HT-29 (cell line): ENCODE results near the gene RAMP1. TPM values are rescaled to one million over a fixed set of nuclear protein-coding genes. Genes with fewer than 3 reads are reported as not detected.
"Not testable (repeated sequence)": the region's sequence is repeated elsewhere in the genome, so short reads cannot be mapped to it uniquely, and the experiment has no call there.

Experiments used
- DNase-seq: peaks from one replicate; pipeline ENCODE4 v3.0.0-alpha.2; 2015; ENCODE audit warnings: low spot score
- small RNA-seq: library from RNA; depleted of rRNA; stranded (forward); fragments of <200 nt; gene quantifications from one replicate; pipeline ENCODE3, GENCODE V24; 2014
- total RNA-seq: library from RNA; depleted of rRNA; stranded (reverse); fragments of >200 nt; shearing (Covaris generic); gene quantifications from 2 replicates; pipeline ENCODE4 v1.2.3, GENCODE V29; 2014; rRNA removed

Gene RAMP1
- total RNA-seq, 1 experiment from 2014 or later, result 56.0 TPM

DNA sequence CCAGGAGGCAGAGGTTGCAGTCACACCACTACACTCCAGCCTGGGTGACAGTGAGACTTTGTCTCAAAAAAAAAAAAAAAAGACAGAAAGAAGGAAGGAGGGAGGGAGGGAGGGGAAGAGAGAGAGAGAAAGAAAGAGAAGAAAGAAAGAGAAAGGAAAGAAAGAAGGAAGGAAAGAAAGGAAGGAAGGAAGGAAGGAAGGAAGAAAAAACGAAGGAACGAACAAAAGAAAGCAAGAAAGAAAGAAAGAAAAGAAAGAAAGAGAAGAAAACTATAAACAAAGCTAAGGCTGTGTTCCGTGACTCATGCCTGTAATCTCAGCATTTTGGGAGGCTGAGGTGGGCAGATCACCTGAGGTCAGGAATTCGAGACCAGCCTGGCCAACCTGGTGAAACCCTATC, 91.9 kb downstream of the RAMP1 start:
- DNase-seq, result not testable (repeated sequence)

DNA sequence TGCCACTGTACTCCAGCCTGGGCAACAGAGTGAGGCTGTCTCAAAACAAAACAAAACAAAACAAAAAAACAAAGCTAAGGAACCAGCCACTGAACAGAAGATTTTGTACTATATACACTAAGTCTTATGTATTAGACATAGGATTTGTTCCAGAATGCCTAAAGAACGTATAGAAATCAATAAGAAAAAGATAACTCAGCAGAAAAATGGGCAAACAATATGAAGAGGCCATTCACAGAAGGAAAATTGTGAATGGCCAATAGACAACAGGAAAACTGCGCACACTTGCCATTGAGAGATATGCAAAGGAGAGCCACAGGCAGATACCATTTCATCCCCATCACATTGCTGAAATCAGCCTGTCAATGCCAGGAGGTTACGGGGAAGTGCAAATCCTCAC, 92.5 kb downstream of the RAMP1 start:
- no peak for DNase-seq

DNA sequence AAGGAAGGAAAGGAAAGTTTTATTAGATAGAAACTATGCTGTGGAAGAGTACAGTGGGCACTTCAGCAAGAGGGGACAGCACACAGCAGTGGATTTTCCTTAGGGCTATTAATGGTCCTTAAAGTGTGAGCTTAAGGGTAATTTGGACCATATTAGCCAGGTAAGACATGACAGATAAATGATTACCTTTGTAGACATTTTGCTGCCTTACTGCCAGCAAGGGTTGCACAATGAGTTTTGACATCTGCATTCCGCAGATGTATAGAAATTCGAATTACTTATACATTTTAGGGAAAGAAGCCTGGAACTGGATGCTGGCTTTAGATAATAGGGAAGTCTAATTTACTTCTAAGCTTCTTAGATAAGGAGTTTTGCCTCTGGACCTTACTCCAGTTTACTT, 93.4 kb downstream of the RAMP1 start:
- no peak for DNase-seq

DNA sequence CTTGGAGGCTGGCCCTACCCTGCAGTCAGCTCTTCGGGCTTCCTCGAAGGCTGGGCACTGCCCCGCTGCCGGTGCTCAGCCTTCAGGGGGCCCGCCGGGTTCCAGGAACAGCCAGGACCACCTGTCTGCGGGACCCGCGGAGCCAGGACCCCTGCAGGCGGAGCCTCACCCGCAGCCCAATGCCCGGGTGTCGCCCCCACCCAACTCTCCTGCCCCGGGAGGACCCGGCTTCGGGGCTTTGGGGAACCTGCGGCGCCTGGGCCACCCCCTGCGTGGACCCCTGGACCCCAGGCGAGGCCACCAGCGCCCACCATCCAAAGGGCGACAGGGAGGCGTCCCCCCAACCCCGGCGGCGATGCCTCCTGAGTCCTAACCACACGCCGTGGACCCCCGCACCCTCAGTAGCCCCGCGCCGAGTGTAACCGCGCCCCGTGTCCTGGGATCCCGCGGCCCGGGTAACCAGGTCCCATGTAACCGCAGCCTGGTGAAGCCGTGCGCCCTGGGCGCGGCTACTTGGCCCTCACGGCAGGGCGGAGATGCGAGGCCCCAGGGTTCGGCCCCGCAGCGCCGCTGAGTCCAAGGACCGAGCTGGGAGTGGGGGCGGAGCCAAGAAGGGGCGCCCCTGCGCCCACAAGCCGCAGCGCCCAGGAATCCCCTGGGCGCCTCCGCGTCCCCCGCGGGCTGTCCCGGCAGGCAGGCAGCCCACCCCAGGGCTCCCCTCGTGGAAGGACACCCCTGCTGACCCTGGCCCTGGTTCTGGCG, 96.4 kb downstream of the RAMP1 start:
- DNase-seq, result no peak

GRCh38 chr2:237956402-237956736, 96.9 kb downstream of the RAMP1 start:
- DNase-seq, result no peak

- no peak for DNase-seq
Measured at GRCh38 chr2:237961637-237962036, 102.2 kb downstream of the RAMP1 start.

Small RNA genes within 50 kb of the gene (small RNA-seq; reads per million reads assigned to genes)
- 0.29 reads per million for gene RF00157

Other genes with a start within 250 kb of the RAMP1 start
- 91.0 and 97.1 TPM in 2 replicates for gene LRRFIP1, start 232.0 kb upstream of the RAMP1 start, total RNA-seq
- 0.08 and 0.13 TPM in 2 replicates for gene RBM44, start 60.8 kb upstream of the RAMP1 start, total RNA-seq
- 35.7 and 40.1 TPM in 2 replicates for gene UBE2F, start 107.4 kb downstream of the RAMP1 start, total RNA-seq
- 41.6 and 45.6 TPM in 2 replicates for gene SCLY, start 201.4 kb downstream of the RAMP1 start, total RNA-seq
- gene ESPNL, start 240.7 kb downstream of the RAMP1 start, total RNA-seq, result not detected in 2 replicates